Stimulated activated CD4-positive, alpha-beta T cell treated with anti-CD3 and anti-CD28 coated beads, TNF-alpha, amount 100 ng/mL, for 24 hours (primary cell): ENCODE results near the gene PRKAG2.

ENCODE experiments used
- DNase-seq, 3 experiments: peaks; one replicate each; pipeline ENCODE4 v3.0.0-alpha.2; 2020; ENCODE audit warnings: low read depth in 3 of 3

PRKAG2 gene

GRCh38 chr7:151818674-151819519 is 58.0 kb downstream of the PRKAG2 start:
- DNase-seq = no peak

DNA sequence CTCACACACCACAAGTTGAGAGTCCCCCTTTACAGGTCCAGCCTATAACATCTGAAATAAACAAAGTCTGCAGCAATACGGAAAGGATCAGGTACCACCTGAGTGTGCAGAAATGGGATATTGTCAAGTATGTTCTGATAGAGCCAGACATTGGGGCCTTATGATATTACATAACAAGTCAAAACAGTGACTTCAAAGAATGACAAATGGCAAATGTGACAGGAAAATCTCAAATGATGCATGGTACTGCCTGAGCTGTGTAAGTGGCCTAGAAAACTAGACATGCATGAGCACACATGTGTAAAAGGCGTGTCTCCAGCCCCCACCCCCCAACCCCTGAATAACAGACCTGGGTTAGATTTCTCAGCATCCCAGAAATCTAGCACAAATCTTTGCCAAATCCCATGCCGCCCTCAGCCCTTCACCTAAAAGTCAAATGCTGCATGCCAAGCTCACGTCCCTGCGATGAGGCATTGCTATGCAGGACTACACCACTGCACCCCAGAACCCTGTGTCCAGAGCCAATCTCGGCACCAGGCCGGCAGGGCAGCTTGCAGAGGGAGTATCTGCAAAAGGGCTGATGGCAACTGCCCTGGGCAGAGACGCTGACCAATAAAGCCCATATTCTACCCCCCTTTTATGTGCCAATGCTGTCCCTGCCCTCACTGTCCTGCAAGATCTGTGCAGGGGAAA is 58.8 kb downstream of the PRKAG2 start:
- DNase-seq = no peak

GRCh38 chr7:151817315-151817690 is 59.6 kb downstream of the PRKAG2 start:
- DNase-seq = no peak

- no peak for DNase-seq
Measured at GRCh38 chr7:151816562-151817314, 60.2 kb downstream of the PRKAG2 start.

- no peak for DNase-seq
Measured at GRCh38 chr7:151815419-151815818, 61.5 kb downstream of the PRKAG2 start.

DNA sequence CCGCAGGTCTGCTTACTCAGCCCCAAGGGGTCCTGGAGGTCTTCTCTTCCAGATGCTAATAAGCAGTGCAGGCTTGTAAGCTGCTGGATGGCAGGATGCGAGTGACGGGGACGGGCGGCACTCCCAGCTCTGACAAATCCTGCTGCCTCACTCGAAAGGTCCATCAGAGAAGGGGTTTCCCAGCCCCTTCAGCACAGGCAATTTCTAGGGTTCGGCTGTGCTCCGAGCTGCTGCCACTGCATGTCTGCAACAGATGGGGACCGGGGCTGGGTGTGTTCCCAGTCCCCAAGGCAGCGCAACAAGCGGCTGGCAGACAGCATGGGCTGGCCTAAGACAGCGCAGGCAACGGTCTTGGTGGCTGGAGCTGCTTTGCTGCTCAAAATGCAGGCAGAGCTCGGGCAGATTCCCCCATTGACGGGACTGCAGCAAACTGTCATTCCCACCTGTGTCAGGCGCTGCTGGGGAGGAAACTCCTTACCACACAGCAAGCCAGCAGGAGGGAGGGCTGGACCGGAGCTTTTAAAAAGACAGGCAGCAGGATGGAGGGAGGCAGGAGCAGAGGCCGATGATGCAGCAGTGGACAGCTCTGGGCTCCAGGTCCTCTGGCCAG is 62.4 kb downstream of the PRKAG2 start:
- no peak for DNase-seq

GRCh38 chr7:151813997-151814396 is 62.9 kb downstream of the PRKAG2 start:
- DNase-seq = no peak

DNA sequence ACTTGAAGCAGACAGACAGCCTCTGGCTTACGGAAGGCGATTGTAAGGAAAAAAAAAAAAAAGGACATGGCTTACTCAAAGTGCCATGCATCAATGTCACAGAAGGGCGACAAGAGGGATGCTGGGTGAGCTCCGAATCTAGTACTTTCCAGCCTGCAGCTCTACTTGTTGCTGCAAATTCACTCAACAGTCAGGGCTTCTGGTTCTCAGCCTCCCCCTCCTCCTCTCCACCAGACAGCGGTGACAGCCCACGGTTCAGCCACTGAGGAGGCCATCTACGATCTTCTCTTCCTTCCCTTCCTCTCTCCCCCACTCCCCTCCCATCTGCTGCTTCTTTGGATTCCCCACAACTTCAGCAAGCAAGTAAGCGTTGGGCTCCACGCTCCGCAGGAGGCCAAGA is 63.5 kb downstream of the PRKAG2 start:
- DNase-seq = no peak

DNA sequence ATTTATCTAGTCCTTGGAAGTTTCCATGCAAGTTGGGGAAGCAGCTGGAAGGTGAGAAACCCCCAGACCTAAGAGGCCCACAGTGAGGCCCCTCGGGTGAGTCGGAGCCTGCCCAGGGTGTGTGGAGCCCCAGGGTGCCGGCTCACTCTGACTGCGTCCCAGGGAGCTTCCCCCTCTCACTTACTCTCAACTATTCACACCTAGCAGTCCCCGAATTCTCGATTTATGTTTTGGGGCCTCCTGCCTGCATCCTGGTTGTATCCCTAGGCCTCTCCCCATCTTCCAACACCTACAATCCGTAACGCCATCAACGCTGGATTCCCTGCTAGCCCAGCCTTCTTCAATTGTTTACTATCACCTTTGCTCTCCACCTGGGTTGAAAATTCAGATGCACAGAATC is 63.9 kb downstream of the PRKAG2 start:
- DNase-seq = no peak

- no peak for DNase-seq
Measured at GRCh38 chr7:151810441-151811232, 66.3 kb downstream of the PRKAG2 start.

GRCh38 chr7:151809864-151810170 is 67.1 kb downstream of the PRKAG2 start:
- DNase-seq = no peak

DNA sequence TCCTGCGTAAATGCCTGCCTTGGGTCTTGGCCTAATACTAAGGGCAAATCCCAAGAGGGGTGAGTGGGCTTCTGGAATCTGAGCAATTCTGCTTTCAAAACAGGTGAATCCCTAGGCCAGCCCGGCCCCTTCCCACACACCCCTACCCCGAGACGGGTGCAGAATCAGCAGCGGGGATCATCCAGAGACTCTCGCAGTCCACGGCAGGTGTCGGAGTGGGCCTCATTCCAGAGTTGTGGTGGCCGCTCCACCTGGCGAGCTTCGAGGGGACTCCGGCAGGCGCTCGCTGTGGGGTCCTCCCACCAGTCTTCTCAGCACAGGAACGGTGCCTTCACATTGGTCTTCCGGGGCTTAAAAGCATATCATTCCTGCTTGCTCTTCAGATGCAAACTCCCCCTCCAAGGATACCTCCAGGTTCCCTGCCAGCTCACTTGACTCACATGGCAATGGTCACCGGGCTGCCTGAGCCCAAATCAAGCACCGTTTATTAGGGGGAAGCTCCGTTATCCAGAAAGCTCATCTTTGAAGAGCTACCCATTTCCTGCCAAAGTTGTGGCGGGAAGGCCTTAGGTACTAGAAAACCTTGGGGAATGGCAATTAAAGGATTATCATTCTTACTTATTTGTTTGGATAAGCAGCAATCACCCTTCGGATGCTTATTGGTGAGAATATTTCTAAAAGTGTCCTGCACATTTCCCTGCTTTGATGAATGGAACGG is 67.6 kb downstream of the PRKAG2 start:
- no peak for DNase-seq

- no peak for DNase-seq
Measured at GRCh38 chr7:151808400-151809145, 68.3 kb downstream of the PRKAG2 start.

- DNase-seq = no peak
Measured at GRCh38 chr7:151807846-151808245, 69.1 kb downstream of the PRKAG2 start.

DNA sequence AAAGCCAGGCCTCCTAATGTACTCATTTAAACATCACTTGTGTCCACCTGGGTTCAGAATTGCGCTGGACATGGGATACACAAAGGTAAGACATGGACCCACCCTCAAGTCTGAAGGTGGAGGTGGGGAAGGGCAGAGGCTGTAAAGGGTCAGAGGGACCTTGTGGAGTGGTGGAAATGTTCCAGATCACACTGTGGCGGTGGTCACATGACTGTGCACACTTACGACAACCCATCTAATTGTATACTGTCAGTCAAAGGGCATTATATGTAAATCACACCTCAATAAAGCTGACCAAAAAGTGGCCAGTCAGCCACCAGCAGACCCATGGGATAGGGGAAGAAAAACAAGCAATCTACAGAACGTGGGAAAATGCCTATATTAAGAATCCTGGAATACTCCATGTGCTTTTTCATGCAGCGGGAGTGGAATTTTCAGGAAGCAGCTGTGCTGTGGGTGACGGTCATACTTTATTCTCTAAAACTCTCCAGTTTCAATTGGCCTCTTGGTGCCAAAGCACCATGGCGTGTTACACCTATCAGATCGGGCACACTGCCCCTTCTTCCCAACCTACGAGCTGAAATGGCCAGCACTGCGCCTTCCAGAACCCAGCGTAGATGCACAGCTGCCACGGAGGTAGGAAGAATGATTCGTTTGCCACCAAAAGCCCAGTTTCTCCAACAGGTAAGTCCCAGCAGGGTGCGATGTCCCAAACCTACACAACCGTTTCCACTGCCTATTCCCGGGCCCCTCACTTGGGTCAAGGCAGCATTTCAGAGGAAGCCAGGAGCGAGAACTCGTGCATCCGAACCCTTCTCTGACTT is 69.8 kb downstream of the PRKAG2 start:
- no peak for DNase-seq

DNA sequence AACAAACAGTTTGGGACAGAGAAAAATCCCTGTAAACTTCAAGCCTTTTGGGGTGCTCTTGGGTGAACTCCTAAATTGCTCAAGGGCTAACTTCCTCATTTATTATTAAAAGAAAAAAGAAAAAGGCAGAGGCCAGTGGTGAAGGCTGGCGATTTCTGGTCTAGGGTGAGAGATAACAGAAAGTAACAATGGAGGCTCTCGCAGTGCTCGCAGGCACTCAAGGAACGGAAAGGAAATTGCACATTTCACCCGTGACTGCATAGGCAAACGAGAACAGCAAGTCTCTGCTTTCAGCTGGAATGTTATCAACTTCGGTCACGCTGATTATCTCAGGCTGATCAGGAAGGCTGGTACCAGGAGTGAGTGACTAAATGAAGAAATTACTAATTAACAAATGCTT is 70.7 kb downstream of the PRKAG2 start:
- no peak for DNase-seq

DNA sequence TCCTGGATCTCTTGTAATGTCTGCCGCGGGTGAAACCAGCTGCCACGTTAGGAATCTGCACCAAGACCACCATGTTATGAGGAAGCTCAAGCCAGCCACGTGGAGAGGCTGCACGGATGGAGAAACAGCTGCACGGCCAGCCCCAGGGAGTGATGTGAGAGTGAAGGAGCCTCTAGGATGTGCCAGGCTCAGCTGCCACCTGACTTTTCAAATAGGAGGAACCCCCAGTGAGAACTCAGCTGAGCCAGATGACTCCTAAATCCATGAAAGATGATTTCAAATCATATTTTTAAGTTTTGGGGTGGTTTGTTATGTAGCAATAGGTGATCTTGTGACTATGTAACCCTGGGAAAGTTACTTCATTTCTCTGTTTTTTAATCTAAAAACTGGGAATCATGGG is 71.7 kb downstream of the PRKAG2 start:
- DNase-seq = no peak

DNA sequence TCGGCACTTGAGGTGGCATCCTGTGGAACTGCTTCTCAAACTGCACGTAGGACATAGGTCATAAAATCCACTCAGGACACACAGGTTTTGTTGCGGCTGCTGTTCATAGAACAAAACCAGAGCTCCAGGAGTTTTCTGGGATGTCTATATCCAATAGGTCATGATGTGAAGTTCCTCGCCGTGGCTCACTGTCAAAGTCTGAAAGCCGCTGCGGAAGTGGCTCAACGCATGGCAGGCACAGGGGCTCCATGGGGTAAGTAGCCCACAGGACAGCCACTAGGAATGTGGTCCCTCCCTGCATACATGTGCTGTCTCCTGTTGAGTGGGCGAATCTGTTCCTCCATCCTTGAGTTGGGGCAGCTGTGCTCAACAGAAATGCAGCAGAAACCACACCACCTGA is 72.2 kb downstream of the PRKAG2 start:
- no peak for DNase-seq

- DNase-seq = no peak
Measured at GRCh38 chr7:151803841-151804240, 73.1 kb downstream of the PRKAG2 start.
